GM12891 (cell line): Measurements from ENCODE around the gene MYO7A.

Experiments
- DNase-seq: peaks from one replicate; pipeline ENCODE4 v3.0.0; 2011; ENCODE audit warnings: low spot score; ENCODE audit not compliant: insufficient read length
- FAIRE-seq: peaks from 2 replicates; lab custom pipeline; 2011; peaks lifted over from hg19 to GRCh38; lab: Jason Lieb, UNC
- PAX5 ChIP-seq: IDR thresholded peaks from 2 replicates; pipeline ENCODE4 v1.6.1; 2011; ENCODE audit warnings: low read length, moderate library complexity, mild to moderate bottlenecking; ENCODE audit not compliant: insufficient read depth, severe bottlenecking
- POLR2A ChIP-seq: IDR thresholded peaks from 2 replicates; pipeline ENCODE4 v1.6.1; 2011; ENCODE audit warnings: low read depth, low read length, control low read depth
- POLR2AphosphoS5 ChIP-seq: IDR thresholded peaks from 2 replicates; pipeline ENCODE4 v1.6.1; 2011; ENCODE audit warnings: low read depth, low read length, control low read depth
- POU2F2 ChIP-seq: IDR thresholded peaks from 2 replicates; pipeline ENCODE4 v1.6.1; 2011; ENCODE audit warnings: low read depth, mild to moderate bottlenecking, control low read depth, low read length, moderate library complexity
- SPI1 ChIP-seq: IDR thresholded peaks from 2 replicates; pipeline ENCODE4 v1.6.1; 2011; ENCODE audit warnings: low read depth, low read length, control low read depth
- TAF1 ChIP-seq: IDR thresholded peaks from 2 replicates; pipeline ENCODE4 v1.6.1; 2011; ENCODE audit warnings: low read depth, low read length, control low read depth

The MYO7A gene

GRCh38 chr11:77120571-77120970, 7.5 kb upstream of the MYO7A start:
- no peak for TF ChIP-seq POU2F2
- TF ChIP-seq POLR2AphosphoS5 = no peak
- TF ChIP-seq POLR2A = no peak
- TF ChIP-seq TAF1 = no peak
- no peak for TF ChIP-seq SPI1
- TF ChIP-seq PAX5 = no peak
- no peak for FAIRE-seq
- DNase-seq = no peak

GRCh38 chr11:77121096-77121640, 6.9 kb upstream of the MYO7A start:
- no peak for DNase-seq
- TF ChIP-seq POLR2AphosphoS5 = no peak
- TF ChIP-seq SPI1 = no peak
- no peak for TF ChIP-seq POLR2A
- no peak for TF ChIP-seq TAF1
- TF ChIP-seq PAX5 = no peak
- TF ChIP-seq POU2F2 = no peak
- no peak for FAIRE-seq

GRCh38 chr11:77121876-77122575, 6.0 kb upstream of the MYO7A start:
- FAIRE-seq = no peak
- DNase-seq = no peak
- TF ChIP-seq POLR2AphosphoS5 (no peak), POU2F2 (no peak), TAF1 (no peak), POLR2A (no peak)

- TF ChIP-seq POU2F2 = no peak
- TF ChIP-seq POLR2A = no peak
- no peak for TF ChIP-seq TAF1
- no peak for TF ChIP-seq POLR2AphosphoS5
- no peak for TF ChIP-seq PAX5
- TF ChIP-seq SPI1 = no peak
- FAIRE-seq (no peak), DNase-seq (no peak)
Observed at GRCh38 chr11:77122576-77123212, 5.4 kb upstream of the MYO7A start.

- TF ChIP-seq POLR2A = no peak
- TF ChIP-seq POU2F2 = no peak
- no peak for TF ChIP-seq TAF1
- no peak for TF ChIP-seq POLR2AphosphoS5
- TF ChIP-seq PAX5 = no peak
- no peak for TF ChIP-seq SPI1
- DNase-seq = no peak
- FAIRE-seq = no peak
Observed at GRCh38 chr11:77123591-77123990, 4.5 kb upstream of the MYO7A start.

GRCh38 chr11:77124041-77124440, 4.0 kb upstream of the MYO7A start:
- no peak for TF ChIP-seq POLR2AphosphoS5
- TF ChIP-seq POLR2A = no peak
- DNase-seq (no peak), FAIRE-seq (no peak)

GRCh38 chr11:77124488-77124887, 3.6 kb upstream of the MYO7A start:
- no peak for TF ChIP-seq POLR2AphosphoS5
- no peak for TF ChIP-seq POU2F2
- no peak for FAIRE-seq
- DNase-seq = no peak

GRCh38 chr11:77125191-77125590, 2.9 kb upstream of the MYO7A start:
- TF ChIP-seq POU2F2 (no peak), POLR2AphosphoS5 (no peak), TAF1 (no peak), PAX5 (no peak), POLR2A (no peak), SPI1 (no peak)
- DNase-seq (no peak), FAIRE-seq (no peak)

GRCh38 chr11:77125695-77126094, 2.4 kb upstream of the MYO7A start:
- DNase-seq (no peak), FAIRE-seq (no peak)
- TF ChIP-seq POLR2AphosphoS5 = no peak
- no peak for TF ChIP-seq POU2F2
- no peak for TF ChIP-seq POLR2A
- TF ChIP-seq TAF1 = no peak
- TF ChIP-seq PAX5 = no peak

GRCh38 chr11:77126156-77126775, 1.8 kb upstream of the MYO7A start:
- DNase-seq (no peak), FAIRE-seq (no peak)
- no peak for TF ChIP-seq PAX5
- TF ChIP-seq POLR2A = no peak
- TF ChIP-seq POU2F2 = no peak
- TF ChIP-seq TAF1 = no peak
- TF ChIP-seq SPI1 = no peak
- TF ChIP-seq POLR2AphosphoS5 = no peak

GRCh38 chr11:77126861-77127234, 1.2 kb upstream of the MYO7A start:
- DNase-seq (no peak), FAIRE-seq (peak; percentile 43)
- no peak for TF ChIP-seq PAX5
- TF ChIP-seq SPI1 = no peak
- no peak for TF ChIP-seq POLR2A
- no peak for TF ChIP-seq POLR2AphosphoS5
- no peak for TF ChIP-seq TAF1
- TF ChIP-seq POU2F2 = no peak
